MM.1S (cell line): Measurements from ENCODE around the gene AWAT1.
"Not testable (repeated sequence)": the region's sequence is repeated elsewhere in the genome, so short reads cannot be mapped to it uniquely, and the experiment has no call there.

Experiments
- CTCF ChIP-seq: fragments of 300-600 bp; sonication (generic); IDR thresholded peaks from 2 replicates; pipeline ENCODE4 v1.5.1; 2016; ENCODE audit warnings: antibody characterized with exemption, low read length, mixed read lengths
- EZH2 ChIP-seq: fragments of 300-600 bp; sonication (generic); optimal IDR thresholded peaks from 2 replicates; pipeline ENCODE3; 2017; ENCODE audit warnings: low read depth, mild to moderate bottlenecking, antibody characterized with exemption, low read length, mixed read lengths
- EZH2phosphoT487 ChIP-seq: fragments of 300-600 bp; sonication (generic); IDR thresholded peaks from 2 replicates; pipeline ENCODE4 v1.6.1; 2018; ENCODE audit warnings: antibody characterized with exemption, low read length

GRCh38 chrX:70209570-70209969 lies 24.9 kb upstream of the AWAT1 start:
- not testable (repeated sequence) for TF ChIP-seq EZH2, EZH2phosphoT487, CTCF
